Measurements from ENCODE around the gene STMN3. TPM values are rescaled to one million over a fixed set of nuclear protein-coding genes. Genes with fewer than 3 reads are reported as not detected.
A peak's percentile ranks its signal among the peaks of the same experiment; 100 is the strongest.

STMN3 gene
- total RNA-seq, 2 donors from 2014 or later = 5.6 to 7.8 TPM

- H3K36me3 ChIP-seq (replicated peaks in 1 of 2; ENCODE audit: insufficient read depth in 1 of 2, low read depth in 2 of 2) = peaks cover 0 to 15% of the 10 kb centered on the region in 2 donors
- ATAC-seq = peak; percentile 5
Measured at GRCh38 chr20:63590218-63591146, 62.7 kb downstream of the STMN3 start.

More at GRCh38 chr20:63590218-63591146, 62.7 kb downstream of the STMN3 start:
- H3K4me1 ChIP-seq = peaks cover 11% of the 10 kb centered on the region
- TF ChIP-seq, protein P1, sequence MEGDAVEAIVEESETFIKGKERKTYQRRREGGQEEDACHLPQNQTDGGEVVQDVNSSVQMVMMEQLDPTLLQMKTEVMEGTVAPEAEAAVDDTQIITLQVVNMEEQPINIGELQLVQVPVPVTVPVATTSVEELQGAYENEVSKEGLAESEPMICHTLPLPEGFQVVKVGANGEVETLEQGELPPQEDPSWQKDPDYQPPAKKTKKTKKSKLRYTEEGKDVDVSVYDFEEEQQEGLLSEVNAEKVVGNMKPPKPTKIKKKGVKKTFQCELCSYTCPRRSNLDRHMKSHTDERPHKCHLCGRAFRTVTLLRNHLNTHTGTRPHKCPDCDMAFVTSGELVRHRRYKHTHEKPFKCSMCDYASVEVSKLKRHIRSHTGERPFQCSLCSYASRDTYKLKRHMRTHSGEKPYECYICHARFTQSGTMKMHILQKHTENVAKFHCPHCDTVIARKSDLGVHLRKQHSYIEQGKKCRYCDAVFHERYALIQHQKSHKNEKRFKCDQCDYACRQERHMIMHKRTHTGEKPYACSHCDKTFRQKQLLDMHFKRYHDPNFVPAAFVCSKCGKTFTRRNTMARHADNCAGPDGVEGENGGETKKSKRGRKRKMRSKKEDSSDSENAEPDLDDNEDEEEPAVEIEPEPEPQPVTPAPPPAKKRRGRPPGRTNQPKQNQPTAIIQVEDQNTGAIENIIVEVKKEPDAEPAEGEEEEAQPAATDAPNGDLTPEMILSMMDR (IDR thresholded peaks at IDR 0.05) = no peak
- no peak for TF ChIP-seq POLR2A (IDR thresholded peaks at IDR 0.05)
- H3K27me3 ChIP-seq = no peaks in the 10 kb centered on the region
- no peak overlapping the region for H3K4me3 ChIP-seq
- H3K9me3 ChIP-seq = no peaks in the 10 kb centered on the region
- WGBS, 2 donors = 68 to 95% methylated on average over 6 to 47 of the region's 52 CpGs
- H3K27ac ChIP-seq = peak overlapping the region in 2 of 4 donors; percentile 44 to 54
- intact Hi-C loops (cut with DNase I) = no loop called here
- no peak for DNase-seq

Small RNA genes within 50 kb of the gene (small RNA-seq; reads per million reads assigned to genes)
- not detected for gene TNFRSF6B

Other genes with a start within 250 kb of the STMN3 start
- 1 to 10 TPM; 1.8 to 3.0 TPM for gene KCNQ2, start 180.8 kb downstream of the STMN3 start, total RNA-seq
- 10 to 100 TPM; 21.0 to 23.1 TPM for gene EEF1A2, start 154.3 kb downstream of the STMN3 start, total RNA-seq
- gene PPDPF, start 132.7 kb downstream of the STMN3 start, total RNA-seq = 100 to 1,000 TPM in 1 of 2 donors, 10 to 100 TPM in 1; 69.9 to 106 TPM
- gene PTK6, start 116.0 kb downstream of the STMN3 start, total RNA-seq = 1 to 10 TPM; 3.0 to 5.4 TPM
- gene SRMS, start 105.7 kb downstream of the STMN3 start, total RNA-seq = not detected
- 1 to 10 TPM in 1 of 2 donors, under 1 TPM in 1; 0.66 to 2.9 TPM for gene FNDC11, start 99.3 kb downstream of the STMN3 start, total RNA-seq
- gene HELZ2, start 79.2 kb downstream of the STMN3 start, total RNA-seq = 10 to 100 TPM; 20.8 to 33.3 TPM
- gene GMEB2, start 26.3 kb downstream of the STMN3 start, total RNA-seq = 1 to 10 TPM; 8.9 to 9.9 TPM
- gene RTEL1, start 4.9 kb upstream of the STMN3 start, total RNA-seq = 10 to 100 TPM in 1 of 2 donors, 1 to 10 TPM in 1; 7.3 to 50.4 TPM
- 10 to 100 TPM in 1 of 2 donors, 1 to 10 TPM in 1; 9.9 to 13.8 TPM for gene TNFRSF6B, start 43.2 kb upstream of the STMN3 start, total RNA-seq
- 10 to 100 TPM; 22.6 to 23.4 TPM for gene ARFRP1, start 54.6 kb upstream of the STMN3 start, total RNA-seq
- 10 to 100 TPM; 16.6 to 53.1 TPM for gene ZGPAT, start 54.6 kb upstream of the STMN3 start, total RNA-seq
- 10 to 100 TPM in 1 of 2 donors, 1 to 10 TPM in 1; 4.9 to 14.0 TPM for gene LIME1, start 83.2 kb upstream of the STMN3 start, total RNA-seq
- gene SLC2A4RG, start 86.4 kb upstream of the STMN3 start, total RNA-seq = 10 to 100 TPM; 30.9 to 69.5 TPM
- 1 to 10 TPM; 4.3 to 5.4 TPM for gene ZBTB46, start 177.8 kb upstream of the STMN3 start, total RNA-seq
- not detected for gene ABHD16B, start 208.1 kb upstream of the STMN3 start, total RNA-seq
- 10 to 100 TPM; 31.4 to 47.1 TPM for gene TPD52L2, start 211.8 kb upstream of the STMN3 start, total RNA-seq
- gene DNAJC5, start 241.7 kb upstream of the STMN3 start, total RNA-seq = 10 to 100 TPM; 32.9 to 44.2 TPM

Measured in body of pancreas (tissue), 4 donors.